ENCODE results near the gene MSL3B.

Gene MSL3B

GRCh38 chr2:233839447-233839820, 28.8 kb downstream of the MSL3B start:
- TF ChIP-seq CTCF (IDR thresholded peaks at IDR 0.05; ENCODE audit: extremely low read depth, missing control alignments) = no peak
- no peak for DNase-seq (ENCODE audit: low spot score)

GRCh38 chr2:233838726-233839446, 29.3 kb downstream of the MSL3B start:
- TF ChIP-seq CTCF (IDR thresholded peaks at IDR 0.05; ENCODE audit: extremely low read depth, missing control alignments) = no peak
- no peak for DNase-seq (ENCODE audit: low spot score)

GRCh38 chr2:233838251-233838650, 29.9 kb downstream of the MSL3B start:
- no peak for DNase-seq (ENCODE audit: low spot score)
- TF ChIP-seq CTCF (IDR thresholded peaks at IDR 0.05; ENCODE audit: extremely low read depth, missing control alignments) = no peak

- no peak for DNase-seq (ENCODE audit: low spot score)
- TF ChIP-seq CTCF (IDR thresholded peaks at IDR 0.05; ENCODE audit: extremely low read depth, missing control alignments) = no peak
Observed at GRCh38 chr2:233837694-233838229, 30.4 kb downstream of the MSL3B start.

- TF ChIP-seq CTCF (IDR thresholded peaks at IDR 0.05; ENCODE audit: extremely low read depth, missing control alignments) = no peak
- no peak for DNase-seq (ENCODE audit: low spot score)
Observed at GRCh38 chr2:233836359-233836758, 31.8 kb downstream of the MSL3B start.

- no peak for TF ChIP-seq CTCF (IDR thresholded peaks at IDR 0.05; ENCODE audit: extremely low read depth, missing control alignments)
- no peak for DNase-seq (ENCODE audit: low spot score)
Observed at GRCh38 chr2:233835230-233836186, 32.7 kb downstream of the MSL3B start.

GRCh38 chr2:233833345-233833744, 34.8 kb downstream of the MSL3B start:
- no peak for TF ChIP-seq CTCF (IDR thresholded peaks at IDR 0.05; ENCODE audit: extremely low read depth, missing control alignments)
- DNase-seq (ENCODE audit: low spot score) = no peak
